Anterior cingulate cortex (tissue), 58 donors: ENCODE data around the gene CACNA1F.

ENCODE experiments used
- DNase-seq, 58 donors: peaks; one replicate each; lab custom pipeline; 2025; lab: John Stamatoyannopoulos, UW

The CACNA1F gene

GRCh38 chrX:49233176-49233575 is at the start of gene CACNA1F:
Gene CACNA1F, minus strand, starts transcription at chrX:49233340. Its CDS starts 31 bp downstream, at chrX:49233309.
- no peak for DNase-seq

DNA sequence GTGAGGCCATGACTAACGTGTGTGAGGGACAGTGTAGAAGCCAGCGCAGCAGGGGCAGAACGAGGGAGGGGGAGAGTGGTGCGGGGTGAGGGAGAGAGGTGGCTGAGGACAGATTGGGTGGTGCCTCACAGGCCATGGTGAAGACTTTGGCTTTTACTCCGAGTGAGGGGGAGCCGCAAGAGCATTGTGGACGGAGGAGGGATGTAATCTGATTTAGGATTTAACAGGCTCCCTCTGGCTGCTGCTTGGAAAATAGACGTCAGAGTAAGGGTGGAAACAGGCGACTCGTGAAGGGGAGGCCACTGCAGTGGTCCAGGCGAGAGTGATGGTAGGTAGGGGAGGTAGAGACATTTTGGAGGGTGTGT is 49.5 kb upstream of the CACNA1F start:
- peak in 5 of 58 donors; percentile 1 to 24 (median 3) for DNase-seq

DNA sequence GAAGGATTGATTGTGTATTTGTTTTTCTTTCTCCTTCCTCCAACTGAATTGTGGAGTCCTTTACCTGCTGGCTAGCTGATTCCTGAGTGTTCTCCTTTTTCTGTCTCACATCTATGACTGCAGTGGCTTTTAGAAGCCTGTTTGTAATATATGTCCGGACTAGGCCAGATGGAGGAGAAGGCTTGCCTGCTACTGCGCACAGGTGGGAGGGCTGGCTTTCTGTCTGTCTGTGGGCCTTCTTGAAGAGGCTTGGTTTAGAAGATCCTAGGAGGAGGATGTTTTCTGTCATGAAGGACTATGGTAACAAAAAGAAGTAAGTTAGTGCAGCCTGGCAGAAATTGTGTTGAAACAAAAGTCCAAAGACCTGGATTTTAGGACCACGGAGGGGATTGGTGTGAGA is 44.9 kb upstream of the CACNA1F start:
- no peak for DNase-seq

- no peak for DNase-seq
Measured at GRCh38 chrX:49277535-49277830, 44.3 kb upstream of the CACNA1F start.

GRCh38 chrX:49276671-49277534 is 43.8 kb upstream of the CACNA1F start:
- DNase-seq = no peak

DNA sequence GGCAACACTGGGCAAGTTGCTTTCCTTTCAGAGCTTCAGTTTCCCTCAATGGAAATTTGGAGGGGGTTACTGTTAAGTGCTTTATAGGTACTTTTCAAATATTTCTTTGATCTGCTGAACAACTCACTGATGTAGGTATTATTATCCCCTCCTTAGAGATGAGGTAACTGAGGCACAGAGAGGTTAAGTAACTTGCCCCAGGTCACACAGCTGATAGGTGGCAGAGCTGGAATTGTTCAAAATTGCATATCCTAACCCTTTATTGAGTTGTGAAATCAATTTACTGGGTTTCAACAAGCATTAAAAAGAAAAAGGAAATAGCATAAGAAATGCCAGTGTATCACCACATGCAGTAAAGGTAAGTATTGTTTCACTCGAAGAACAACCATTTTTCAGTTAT is 43.1 kb upstream of the CACNA1F start:
- no peak for DNase-seq

DNA sequence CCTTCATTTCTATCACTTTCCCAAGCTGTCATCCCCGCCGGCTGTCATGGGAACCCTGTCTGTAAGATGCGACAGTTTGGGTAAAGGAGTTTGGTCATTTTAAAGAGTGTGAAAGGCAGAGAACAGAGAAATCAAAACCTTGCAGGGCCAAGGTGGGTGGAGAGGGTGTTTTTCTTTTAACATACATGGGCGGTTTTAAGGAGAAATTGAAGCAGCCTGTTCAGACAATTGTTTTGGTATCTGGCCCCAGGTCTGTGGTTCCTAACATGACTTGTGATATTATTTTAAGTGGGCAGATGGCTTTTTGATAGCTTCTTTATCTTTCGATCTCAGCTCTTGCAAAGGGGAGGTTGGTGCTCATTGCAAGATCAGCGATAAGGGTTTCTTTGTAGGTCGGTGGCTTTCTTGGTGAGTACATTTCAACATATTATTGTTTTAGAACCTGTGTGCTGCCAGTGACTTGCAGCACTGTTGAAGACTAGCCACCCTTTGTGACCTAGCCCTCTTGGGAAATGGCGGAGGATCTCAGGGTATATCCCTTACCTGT is 40.1 kb upstream of the CACNA1F start:
- DNase-seq = no peak

GRCh38 chrX:49272421-49272820 is 39.3 kb upstream of the CACNA1F start:
- no peak for DNase-seq

GRCh38 chrX:49271341-49271740 is 38.2 kb upstream of the CACNA1F start:
- no peak for DNase-seq

DNA sequence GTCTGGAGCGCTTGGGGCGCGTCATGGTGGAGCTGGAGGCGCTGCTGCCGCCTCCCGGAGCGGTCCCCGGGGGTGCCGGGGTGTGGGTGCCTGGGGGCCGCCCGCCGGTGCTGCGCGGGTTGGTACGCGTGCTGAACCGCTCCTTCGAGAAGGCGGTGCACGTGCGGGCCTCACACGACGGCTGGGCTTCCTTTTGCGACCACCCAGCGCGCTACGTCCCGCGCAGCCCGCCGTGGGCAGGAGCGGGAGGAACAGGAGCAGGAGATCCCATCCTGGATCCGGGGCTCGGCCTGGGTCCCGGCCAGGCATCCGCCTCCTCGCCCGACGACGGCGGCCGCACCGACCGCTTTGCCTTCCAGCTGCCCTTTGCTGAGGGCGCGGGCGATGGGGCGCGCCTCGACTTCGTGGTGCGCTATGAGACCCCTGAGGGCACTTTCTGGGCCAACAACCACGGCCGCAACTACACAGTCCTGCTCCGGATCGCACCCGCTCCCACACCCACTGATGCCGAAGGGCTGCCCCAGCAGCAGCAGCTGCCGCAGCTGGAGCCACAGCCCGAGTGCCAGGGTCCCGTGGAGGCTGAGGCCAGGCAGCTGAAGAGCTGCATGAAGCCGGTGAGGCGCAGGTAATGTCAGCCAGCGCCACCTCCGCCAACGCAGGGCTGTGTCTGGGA is 37.2 kb upstream of the CACNA1F start:
- no peak for DNase-seq

DNA sequence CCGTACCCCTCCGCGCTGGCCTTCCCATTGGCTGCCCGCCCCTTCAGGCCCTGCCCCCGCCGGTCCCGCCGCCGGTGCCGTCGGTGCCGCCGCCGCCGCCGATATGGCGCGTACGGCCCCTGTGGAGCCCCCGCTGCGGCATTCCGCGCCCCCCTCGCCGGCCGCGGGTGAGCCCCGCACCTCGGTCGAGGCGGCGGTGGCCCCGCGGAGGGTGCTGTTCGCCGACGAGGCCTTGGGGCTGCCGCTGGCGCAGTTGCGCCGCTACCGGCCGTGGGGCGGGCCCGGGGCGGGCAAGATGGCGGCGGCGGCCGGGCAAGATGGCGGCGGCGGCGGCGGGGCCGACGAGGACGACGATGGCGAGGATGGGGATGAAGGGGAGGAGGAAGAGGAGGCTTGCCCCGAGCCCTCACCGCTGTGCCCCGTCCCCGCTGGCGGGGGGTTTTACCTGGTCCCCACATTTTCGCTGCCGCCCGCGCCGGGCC is 36.7 kb upstream of the CACNA1F start, which contains the start of gene PPP1R3F:
Gene PPP1R3F (plus strand): TSS at position 27 of the 482 bp plus-strand sequence. CDS start 77 bp downstream, at position 104.
- peak in 5 of 58 donors; percentile 15 to 48 (median 33) for DNase-seq

DNA sequence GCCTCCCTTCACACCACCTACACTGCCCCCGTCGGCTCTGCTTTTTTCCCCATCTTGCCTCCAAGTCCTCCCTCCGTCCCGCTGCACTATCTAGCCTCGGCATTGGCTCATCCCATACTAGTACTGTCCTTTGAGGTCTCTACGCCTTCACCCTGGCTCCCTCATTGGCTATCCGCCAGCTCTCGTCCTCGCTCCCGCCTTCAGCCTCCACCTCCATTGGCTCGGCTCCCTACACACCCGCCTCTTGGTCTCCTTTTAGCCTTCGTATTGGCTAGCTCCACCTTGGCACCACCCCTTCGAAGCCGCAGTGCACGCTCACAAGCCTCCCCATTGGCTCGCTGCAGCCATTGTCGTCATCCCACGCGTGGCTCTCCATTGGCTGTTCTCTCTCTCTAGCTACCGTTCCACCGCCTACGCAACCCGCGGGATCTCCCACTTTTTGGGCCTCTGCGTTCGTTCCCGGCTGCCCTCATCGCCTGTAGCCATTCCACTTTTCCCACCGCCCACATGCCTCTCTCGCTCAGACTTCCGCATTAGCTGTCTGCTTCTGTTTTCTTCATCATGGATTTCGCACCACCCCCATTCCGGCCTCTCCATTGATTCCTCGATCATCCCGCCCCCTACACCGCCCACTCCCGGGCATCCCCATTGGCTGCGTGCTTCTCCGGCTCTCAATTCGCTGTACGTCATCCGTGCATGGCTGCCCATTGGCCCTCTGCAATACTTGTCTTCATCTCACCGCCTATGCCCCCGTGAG is 36.0 kb upstream of the CACNA1F start:
- peak; percentile 58 to 98 (median 93) for DNase-seq

DNA sequence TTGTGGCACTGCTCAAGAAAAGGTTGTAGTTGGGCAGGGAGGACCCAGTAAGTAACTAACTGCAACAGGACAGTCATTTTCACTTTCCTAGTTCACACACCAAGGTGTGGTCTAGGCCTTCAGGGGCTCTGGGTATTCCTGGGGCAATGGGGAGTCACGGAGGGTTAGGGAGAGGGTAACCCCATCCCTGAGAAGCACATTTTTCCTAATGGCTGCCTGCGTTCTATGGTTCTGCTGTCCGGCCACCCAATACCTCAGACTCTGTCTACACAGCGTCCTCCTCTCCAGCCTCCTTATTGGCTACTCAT is 35.5 kb upstream of the CACNA1F start:
- no peak for DNase-seq

- DNase-seq = no peak
Measured at GRCh38 chrX:49266523-49267445, 33.6 kb upstream of the CACNA1F start.

DNA sequence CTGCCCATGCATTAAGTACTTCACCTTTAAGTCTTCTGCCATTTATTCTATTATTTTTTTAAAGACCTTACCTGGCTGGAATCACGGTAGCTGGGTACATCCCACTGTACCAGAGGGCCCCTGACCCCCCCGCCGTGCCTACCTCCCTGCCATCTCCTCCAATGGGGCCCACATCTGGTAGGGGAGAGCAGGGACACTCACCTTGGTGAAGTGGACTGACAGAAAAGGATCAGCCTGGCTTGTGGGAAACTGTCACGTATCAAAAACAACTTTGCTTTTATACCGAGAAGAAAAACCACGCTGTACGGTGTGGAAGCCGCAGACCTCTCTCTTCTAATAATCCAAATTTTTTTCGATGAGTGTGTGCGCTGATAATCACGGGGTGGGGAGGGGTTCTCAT is 31.3 kb upstream of the CACNA1F start, which contains the start of gene FOXP3:
Gene FOXP3 (minus strand): TSS at position 251 of the 400 bp plus-strand sequence. CDS start 6,205 bp downstream, outside the sequence.
- no peak for DNase-seq

- no peak for DNase-seq
Measured at GRCh38 chrX:49263631-49264030, 30.5 kb upstream of the CACNA1F start.

DNA sequence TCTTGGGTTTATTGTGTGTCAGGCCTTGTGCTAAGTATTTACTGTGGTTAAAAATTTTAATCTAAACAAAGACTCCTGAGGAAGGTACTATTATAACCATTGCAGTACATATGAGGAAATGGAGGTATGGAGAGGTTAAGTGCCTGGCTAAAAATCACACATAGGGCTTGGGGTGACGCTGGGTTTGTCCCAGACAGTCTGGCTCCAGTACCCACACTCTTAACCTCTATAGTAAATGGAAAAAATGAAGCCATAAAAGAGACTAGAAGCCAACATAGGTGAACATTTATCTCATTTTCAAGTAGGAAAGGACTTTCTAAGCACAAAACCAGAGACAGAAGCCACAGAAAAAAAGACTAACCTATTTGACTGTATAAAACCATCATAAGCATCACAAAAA is 29.5 kb upstream of the CACNA1F start:
- DNase-seq = no peak

GRCh38 chrX:49260221-49260985 is 27.3 kb upstream of the CACNA1F start:
- no peak for DNase-seq

- peak in 2 of 58 donors; percentile 1 to 2 for DNase-seq
Measured at GRCh38 chrX:49258749-49259124, 25.6 kb upstream of the CACNA1F start.
